HG02588 (cell line): ENCODE measurements around the gene CCDC3.
"Not testable (repeated sequence)": the region's sequence is repeated elsewhere in the genome, so short reads cannot be mapped to it uniquely, and the experiment has no call there.

Source experiments
- ATAC-seq: cut with Tn5 transposase; IDR thresholded peaks from one replicate; pipeline ENCODE4 v1.9.1; 2021; ENCODE audit warnings: mild to moderate bottlenecking, moderate library complexity; ENCODE audit not compliant: unreplicated experiment

Gene CCDC3

DNA sequence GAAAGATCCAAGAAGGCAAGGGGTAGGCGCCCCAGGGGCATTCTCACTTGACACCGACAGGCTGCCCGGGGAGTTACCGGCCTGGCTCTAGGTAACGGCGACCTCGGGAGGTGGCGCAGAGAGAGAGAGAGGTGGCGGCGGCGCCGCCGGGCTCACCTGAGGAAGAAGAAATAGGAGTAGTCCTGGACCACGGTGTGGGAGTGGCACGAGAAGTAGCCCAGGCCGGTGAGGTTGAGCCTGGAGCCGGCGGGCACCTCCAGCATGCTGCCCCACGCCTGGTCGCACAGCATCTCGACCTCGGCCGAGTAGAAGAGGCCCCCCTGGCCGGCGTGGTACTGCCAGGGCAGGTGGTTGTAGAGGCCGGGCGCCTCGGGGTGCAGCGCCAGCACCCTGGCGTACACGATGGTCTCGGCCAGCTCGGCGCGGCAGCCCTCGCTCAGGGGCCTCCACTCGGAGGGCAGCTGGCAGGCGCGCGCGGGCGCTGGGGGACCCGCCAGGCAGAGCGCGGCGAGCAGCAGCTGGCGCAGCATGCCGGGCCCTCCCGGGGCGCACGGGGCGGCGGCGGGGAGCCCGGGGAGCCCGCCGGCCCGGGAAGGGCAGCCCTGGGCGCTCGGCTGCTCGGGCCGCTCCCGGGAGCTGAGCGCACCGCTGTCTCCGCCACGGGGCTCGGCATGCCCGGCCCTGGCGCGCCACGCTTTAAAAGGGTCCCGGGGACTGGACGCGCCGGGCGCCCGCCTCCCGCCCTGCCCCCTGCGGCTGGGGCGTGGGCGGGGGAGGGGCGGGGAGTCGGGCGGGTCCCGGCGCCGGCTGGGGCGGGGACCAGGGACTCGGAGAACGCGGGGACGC, at the start of gene CCDC3:
TSS of gene CCDC3 (minus strand) at position 673 of the 846 bp plus-strand sequence. CDS start at position 530, 143 bp downstream.
- ATAC-seq, result no peak

DNA sequence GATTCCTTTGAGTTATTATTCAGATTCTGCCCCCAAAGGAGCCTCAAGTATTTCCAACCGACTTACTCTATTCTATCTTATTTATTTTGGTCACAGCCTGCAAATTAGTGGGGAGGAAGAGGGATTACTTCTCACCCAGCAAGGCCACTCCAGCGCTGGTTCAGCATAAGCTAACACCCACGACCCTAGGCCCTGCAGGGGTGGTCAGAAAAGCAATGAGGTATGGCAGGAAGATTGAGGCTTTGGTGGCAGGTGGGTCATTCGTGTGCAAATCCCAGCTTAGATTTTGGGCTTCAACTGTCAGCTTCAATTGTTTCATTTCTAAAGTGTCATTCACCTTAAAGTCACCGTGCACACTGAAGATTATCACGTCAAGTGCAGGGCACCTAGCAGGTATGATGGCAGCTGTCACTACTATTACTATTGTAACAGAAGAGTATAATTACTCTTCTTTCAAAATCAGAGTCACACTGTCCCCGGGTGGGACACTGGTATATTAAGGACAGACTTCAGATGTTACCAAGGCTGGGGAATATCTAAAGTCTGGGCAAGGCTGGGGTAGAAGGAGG, 49.7 kb upstream of the CCDC3 start:
- no peak for ATAC-seq

DNA sequence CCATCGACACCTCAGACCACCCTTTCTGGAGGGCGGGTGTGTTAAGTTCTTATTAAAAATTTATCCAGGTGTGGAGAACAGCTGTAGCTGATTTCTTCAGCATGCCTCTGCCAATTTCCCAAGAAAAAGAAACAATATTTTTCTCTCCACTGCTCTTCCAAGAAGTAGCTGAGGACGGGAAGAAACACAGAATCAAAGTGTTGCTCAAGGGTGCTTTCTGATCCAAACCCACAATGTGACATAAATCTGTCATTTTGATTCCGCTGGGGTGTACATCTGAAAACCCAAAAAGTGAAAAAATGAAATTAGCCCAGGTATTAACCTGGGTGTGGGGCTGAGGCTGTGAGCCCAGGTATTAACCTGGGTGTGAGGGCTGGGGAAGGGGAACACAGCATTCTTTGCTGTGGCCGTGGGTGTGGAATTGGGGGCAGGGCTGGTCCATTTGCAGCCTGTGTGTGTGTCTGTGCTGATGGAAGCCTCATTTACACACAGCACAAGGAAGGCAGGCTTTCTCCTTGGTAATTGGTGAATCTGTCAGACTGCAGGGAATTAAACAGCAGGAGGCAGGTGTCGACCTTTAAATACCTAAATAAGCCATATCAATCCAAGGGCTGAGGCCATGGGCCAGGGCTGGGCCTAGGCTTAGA, 48.4 kb upstream of the CCDC3 start:
- no peak for ATAC-seq

DNA sequence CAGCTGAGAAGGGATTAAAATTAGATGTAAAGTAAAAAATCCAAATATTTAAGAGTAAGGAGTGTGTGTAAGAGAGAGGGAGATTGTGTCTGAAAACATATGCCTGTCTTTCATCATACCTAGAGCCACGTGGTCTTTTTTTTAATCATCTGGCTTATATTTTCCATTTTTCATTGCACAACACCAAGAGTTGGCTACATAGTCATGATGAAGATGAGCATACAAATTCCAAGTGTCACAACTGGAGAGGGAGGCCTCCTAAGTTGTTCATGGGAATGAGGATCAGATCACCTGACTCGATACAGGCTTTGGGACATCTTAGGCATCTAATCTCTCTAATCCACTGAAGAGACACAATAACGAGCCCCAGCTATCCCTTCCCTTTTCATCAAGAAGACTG, 47.2 kb upstream of the CCDC3 start:
- ATAC-seq, result no peak

DNA sequence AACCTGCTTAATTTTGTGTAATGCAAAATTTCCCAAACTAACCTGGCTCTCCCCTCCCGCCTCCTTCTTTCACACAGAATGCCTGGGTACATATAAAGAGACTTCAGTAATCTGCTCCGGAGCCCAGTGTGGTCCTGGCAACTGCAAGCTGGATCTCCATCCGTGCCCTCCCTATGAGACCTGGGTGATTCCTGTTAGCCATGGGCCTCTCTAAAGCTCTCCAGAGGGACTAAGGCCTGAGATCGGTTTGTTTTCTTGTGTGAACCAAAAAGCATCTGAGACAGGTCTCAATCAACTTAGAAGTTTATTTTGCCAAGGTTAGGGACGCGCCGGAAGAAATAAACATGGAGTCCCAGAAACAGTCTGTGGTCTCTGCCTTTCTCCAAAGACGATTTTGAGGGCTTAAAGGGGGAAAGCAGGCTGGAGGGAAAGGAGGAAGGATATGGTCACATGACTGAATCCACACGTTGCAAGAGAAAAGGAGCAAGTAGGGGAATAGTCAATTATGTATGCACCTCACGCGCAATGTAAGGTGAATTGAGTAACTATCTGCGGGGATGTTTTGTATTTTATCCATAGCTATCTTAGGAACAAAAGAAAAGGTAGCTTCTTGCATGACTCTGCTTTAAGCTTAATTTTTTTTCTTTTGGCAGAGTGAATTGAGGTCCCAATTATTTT, 46.2 kb upstream of the CCDC3 start:
- no peak for ATAC-seq

DNA sequence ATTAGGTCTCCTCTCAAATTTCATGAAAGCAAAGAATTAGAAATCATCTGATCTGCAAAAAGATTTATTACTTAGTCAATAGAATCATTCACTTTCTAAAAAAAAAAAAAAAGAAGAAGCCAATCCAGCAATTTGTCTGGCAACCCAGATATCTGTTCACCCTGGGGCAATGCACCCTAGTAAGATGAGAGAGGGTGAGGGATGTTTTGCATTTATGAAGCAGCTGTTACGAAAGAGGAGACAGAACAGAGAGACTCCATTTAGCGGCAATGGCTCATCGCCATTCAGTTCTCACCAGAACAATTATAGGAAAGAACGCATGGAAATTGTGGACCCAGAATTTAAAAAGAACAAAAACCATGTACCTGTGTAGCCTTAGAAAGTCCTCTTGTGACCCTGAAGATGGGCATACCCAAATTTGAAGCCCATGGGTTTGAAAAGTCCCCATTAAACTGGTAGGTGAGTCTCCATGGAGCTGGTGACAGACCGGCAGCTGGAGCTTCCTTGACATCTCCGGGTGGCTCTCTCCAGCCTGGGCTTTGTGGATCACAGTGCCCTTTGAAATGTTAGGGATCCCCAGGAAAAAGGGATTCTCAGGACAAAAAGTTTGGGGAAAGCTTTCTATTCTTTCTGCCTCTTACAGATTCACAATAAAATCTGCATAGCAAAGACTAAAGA, 45.5 kb upstream of the CCDC3 start:
- ATAC-seq, result no peak

DNA sequence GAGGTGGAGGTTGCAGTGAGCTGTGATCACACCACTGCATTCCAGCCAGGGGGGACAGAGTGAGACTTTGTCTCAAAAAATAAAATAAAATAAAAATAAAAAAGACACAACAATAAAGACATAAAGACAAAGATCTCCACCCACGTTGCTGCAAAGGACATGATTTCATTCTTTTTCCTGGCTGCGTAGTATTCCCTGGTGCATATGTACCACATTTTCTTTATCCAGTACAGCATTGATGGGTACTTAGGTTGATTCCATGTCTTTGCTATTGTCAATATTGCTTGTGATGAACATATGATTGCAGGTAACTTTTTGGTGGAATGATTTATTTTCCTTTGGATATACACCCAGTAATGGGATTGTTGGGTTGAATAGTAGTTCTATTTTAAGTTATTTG, 42.0 kb upstream of the CCDC3 start:
- no peak for ATAC-seq

DNA sequence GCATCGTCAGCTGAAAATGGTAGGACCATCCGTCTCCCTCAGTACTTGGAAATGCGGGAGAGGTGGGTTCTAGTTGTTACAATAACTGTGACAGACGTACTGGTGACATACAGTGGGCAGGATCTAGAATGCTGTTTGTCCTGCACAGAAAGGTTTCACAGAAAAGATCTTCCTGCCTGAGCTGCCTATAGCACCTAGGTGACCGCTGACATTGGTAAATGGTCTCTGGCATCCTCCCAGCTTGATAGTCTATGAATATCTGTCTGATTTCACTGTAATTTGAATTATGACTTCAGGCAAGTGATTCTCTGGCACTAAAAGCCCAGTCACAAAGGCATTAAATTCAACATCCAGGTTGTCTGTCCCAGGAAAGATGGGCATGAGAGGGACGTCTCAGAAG, 38.2 kb upstream of the CCDC3 start:
- ATAC-seq, result no peak

DNA sequence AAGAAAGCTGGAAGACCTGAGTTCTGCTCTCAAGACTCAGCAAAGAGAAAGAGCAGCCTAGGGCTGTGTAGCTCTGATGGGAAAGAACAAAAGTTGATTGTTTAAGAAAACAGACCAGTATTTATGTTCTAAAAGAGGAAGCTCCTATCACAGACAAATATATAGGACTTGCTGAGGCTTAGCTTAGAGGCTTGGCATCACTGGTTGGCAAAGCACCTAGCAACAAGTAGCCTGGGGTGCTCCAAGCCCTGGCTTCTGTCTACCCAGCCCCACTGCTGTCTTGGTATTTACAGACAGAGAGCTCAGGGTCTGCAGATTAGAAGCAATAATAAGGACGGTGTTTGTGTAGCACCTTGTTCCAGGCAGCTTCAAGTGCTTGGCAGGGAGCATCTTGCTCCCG, 36.9 kb upstream of the CCDC3 start:
- no peak for ATAC-seq

DNA sequence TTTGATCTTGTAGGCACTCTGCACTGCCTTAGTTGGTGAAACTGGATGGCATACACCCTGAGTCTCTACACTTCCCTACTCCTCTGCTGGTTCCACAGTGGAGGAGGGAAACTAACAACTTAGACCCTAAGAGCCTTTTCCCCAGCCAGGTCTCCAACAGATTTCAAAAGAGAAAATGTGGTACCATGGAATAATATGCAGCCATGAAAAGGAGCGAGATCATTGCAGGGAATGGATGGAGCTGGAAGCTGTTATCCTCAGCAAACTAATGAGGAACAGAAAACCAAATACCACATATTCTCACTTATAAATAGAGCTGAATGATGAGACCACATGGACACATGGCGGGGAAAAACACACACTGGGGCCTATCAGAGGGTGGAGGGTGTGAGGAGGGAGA, 36.3 kb upstream of the CCDC3 start:
- ATAC-seq, result no peak

DNA sequence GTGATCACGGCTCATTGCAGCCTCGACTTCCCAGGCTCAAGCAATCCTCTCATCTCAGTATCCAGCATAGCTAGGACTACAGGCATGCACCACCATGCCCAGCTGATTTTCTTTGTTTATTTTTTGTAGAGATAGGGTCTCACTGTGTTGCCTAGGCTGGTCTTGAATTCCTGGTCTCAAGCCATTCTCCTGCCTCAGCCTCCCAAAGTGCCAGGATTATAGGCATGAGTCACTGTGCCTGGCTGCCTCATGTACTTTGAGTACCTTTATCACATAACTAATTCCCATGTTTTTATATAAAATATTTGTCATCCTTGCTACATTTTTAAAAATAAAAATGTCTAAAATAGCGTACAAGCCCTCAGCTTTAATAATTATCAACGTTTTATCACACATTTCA, 35.3 kb upstream of the CCDC3 start:
- no peak for ATAC-seq

DNA sequence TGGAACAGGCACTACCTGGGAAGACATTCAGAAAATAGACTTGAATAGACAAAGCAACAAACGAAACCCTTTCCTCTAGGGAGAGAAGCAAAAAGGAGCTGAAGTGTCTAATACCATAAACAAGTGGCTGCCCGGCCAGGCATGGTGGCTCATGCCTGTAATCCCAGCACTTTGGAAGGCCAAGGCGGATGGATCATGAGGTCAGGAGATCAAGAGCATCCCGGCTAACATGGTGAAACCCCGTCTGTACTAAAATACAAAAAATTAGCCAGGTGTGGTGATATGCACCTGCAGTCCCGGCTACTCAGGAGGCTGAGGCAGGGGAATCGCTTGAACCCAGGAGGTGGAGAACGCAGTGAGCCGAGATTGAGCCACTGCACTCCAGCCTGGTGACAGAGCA, 34.2 kb upstream of the CCDC3 start:
- not testable (repeated sequence) for ATAC-seq

DNA sequence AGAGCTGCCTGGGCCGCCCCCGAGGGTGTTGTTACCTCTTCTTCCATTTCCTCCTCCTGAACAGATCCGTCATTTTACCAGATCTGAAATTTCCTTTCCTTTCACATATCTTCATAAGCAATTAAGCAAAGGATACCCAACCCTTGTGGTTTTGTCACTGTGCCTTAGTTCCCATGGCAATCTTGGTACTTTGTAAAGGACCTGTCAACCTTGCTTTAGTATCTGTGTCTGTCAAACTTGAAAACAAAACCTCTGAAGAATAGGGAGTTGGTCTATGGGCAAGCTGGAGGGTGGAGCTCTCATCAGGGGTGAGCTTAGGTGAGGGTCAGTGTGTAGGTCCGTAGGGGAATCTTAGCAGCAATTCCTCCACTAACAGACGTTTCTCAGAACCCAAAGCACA, 25.4 kb upstream of the CCDC3 start:
- ATAC-seq, result no peak

DNA sequence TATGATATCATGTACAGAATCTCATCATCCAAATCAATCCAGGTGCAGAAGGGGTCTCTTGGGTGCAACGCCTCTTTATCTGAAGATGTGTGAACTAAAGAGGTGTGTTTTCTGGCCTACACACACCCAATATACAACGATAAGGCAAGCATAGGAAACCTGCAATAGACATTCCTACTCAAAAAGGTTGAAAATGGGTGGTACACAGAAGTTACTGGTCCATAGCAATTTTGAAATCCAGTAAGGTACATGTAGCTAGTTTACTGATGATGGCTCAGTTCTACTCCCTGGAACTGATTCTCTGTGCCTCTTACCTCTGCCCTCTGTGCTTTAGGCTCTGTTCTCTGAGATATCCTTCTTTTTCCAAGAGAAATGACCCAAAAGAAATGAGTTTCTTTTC, 22.2 kb upstream of the CCDC3 start:
- no peak for ATAC-seq

DNA sequence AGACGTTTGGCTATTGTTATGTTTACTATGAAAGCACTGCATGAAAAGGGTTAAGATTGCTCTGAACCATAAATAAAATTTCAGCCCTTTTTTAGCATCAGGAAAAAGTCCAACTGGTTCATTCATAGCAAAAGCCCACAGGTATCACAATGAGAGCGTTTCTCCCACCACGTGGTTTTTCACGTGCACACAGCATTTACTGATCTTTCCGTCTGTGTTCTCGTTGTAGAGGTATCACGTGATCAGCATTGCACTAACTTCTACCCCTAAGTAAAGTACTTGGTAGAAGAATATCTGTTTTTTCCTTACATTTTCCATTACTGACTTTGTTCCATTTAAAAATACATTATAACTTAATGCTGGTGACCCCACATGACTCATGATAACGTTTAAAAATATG, 17.8 kb upstream of the CCDC3 start:
- ATAC-seq, result no peak

DNA sequence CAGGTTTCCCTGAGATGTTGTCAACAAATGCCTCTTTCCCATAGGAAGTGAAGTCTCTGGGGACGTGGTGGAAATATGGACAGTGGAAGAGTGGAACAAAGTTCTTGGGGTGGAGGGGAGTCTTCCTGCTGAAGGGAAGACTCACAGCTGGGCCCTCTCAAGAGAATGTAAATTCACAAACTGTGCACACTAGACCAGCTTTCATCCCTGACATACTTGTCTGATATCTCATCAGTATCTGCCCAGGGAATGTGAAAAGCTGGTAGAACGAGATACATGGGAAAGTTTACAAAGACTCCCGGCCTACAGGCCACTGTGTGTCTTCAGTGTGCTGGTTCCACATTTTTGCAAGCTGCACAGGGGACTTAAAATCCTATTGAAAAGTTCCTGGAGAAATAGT, 16.7 kb upstream of the CCDC3 start:
- no peak for ATAC-seq

DNA sequence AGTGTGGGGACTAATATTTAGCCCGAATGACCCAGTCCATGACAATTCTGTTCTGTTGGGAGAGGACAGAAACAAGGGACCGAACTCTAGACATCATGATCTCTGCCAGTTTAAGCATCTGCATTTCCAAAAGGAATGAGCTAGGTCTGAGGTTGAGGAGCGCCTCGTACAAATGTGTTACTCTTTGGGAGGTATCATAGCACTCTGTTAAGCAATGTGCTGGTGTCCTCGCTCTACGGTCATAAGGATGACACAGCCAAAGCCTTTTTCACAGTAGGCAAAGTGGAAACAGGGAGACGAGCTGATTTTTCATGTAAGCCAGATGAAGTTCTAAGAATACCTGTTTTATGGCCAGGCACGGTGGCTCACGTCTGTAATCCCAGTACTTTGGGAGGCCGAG, 15.4 kb upstream of the CCDC3 start:
- no peak for ATAC-seq

DNA sequence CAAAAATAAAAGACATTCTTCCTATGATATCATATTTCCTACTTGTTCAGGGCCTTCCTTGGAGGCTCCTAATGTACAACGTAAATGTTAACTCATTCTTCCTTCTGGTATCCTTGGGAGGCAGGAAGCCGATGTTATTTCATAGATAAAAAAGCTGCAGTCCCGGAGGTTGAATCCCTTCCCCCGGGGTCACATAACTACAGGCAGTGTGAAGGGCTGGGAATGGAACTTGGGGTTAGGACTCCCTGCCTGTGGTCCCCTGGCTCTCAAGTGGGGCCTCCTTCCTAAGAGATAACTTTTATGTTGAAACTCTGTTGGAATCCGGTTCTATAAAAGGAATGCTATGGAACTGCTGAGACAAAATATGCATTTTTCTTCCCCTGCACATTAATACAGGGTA, 14.9 kb upstream of the CCDC3 start:
- no peak for ATAC-seq

DNA sequence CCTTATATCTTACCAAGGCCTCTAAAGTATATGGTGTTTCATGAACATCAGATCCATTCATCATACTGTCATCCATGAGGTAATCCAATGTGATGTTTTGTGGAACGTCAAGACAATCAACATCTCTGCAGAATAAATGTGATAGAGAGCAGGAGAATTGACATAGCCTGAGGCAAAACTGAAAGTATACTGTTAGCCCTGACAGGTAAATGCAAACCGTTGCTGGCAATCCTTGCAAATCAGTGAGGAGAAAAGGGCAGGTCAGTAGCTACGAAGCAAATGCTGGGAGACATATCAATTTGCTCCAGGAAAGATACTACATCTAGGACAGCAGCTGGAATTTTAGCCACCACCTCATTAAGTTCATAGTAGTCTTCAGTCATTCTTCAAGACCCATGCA, 4.5 kb upstream of the CCDC3 start:
- ATAC-seq, result no peak

DNA sequence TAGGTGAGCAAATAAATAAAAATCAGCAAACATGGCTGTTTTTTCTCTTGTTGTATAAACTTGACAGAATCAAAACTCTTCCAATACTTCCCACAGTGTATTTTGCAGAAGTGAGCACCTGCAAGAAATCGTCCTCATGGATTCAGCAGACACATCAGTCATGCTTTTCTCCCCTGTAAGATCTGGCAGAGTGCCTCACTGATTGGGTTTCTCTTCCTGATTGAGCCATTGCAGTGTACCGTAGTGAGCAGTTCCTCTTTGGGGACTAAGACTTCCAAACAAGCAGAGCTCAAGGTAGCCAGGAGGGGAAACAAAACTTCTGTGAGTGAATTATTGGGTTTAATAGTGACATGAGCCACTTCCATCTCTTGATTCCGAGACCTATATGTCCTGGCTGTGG, 2.2 kb upstream of the CCDC3 start:
- no peak for ATAC-seq

DNA sequence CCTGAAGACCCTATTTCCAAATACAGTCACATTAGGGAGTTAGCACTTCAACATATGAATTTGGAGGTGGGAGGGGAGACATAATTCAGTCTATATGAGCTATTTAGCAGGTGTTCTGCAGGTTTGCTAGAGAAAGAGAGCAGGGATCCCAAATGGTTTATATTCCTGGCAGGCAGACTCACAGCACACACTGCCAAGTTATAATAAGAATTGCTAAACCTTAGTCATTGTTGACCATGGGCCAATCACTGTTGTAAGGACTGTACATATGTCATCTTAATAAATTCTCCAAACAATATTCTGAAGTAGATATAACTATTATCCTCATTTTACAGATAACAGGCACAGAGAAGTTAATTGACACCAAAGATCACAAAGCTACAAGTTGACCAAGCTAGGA, 1.5 kb upstream of the CCDC3 start:
- ATAC-seq, result no peak
